DOHH2 (cell line): ENCODE measurements around the gene SNCAIP.

Experiments
- H3F3A ChIP-seq: fragments of 200-600 bp; sonication (generic), shearing (Covaris generic); 2 replicates; pipeline ENCODE4 v1.6.0; 2016; ENCODE audit warnings: antibody characterized with exemption, mild to moderate bottlenecking; ENCODE audit not compliant: control insufficient read depth, insufficient read depth
- H3K27ac ChIP-seq: fragments of 200-600 bp; sonication (generic); 2 replicates; pipeline ENCODE4 v1.5.1; 2014; ENCODE audit warnings: low read depth, mild to moderate bottlenecking, low read length, moderate library complexity
- H3K27me3 ChIP-seq: fragments of 200-600 bp; sonication (generic); 2 replicates; pipeline ENCODE4 v1.6.1; 2014; ENCODE audit warnings: mild to moderate bottlenecking, low read length, mixed read lengths; ENCODE audit not compliant: control insufficient read depth
- H3K36me3 ChIP-seq: fragments of 200-600 bp; sonication (generic); 2 replicates; pipeline ENCODE4 v1.6.1; 2014; ENCODE audit warnings: mild to moderate bottlenecking, low read length, moderate library complexity, mixed read lengths; ENCODE audit not compliant: control insufficient read depth
- H3K4me1 ChIP-seq: fragments of 200-600 bp; sonication (generic); 2 replicates; pipeline ENCODE4 v1.6.1; 2014; ENCODE audit warnings: mild to moderate bottlenecking, low read length, mixed read lengths; ENCODE audit not compliant: control insufficient read depth
- H3K4me2 ChIP-seq: fragments of 200-600 bp; sonication (generic); 2 replicates; pipeline ENCODE4 v1.6.0; 2014; ENCODE audit warnings: mild to moderate bottlenecking, low read length, moderate library complexity
- H3K4me3 ChIP-seq: fragments of 200-600 bp; sonication (generic); 2 replicates; pipeline ENCODE4 v1.5.1; 2014; ENCODE audit warnings: mild to moderate bottlenecking, low read length, mixed read lengths
- H3K79me2 ChIP-seq: fragments of 200-600 bp; sonication (generic); 2 replicates; pipeline ENCODE4 v1.6.1; 2014; ENCODE audit warnings: mild to moderate bottlenecking, low read length, mixed read lengths; ENCODE audit not compliant: control insufficient read depth
- H3K9me2 ChIP-seq: fragments of 200-600 bp; sonication (generic); replicated peaks from 2 replicates; pipeline ENCODE4 v1.6.1; 2014; ENCODE audit warnings: mild to moderate bottlenecking, low read length, mixed read lengths; ENCODE audit not compliant: control insufficient read depth
- H3K9me3 ChIP-seq: fragments of 200-600 bp; sonication (generic); 2 replicates; pipeline ENCODE4 v1.6.1; 2014; ENCODE audit warnings: antibody characterized with exemption, low read length, mixed read lengths; ENCODE audit not compliant: control insufficient read depth, insufficient read depth
- H4K20me1 ChIP-seq: fragments of 200-600 bp; sonication (generic); 2 replicates; pipeline ENCODE4 v1.6.0; 2014; ENCODE audit warnings: low read depth, mild to moderate bottlenecking, antibody characterized with exemption, low read length, moderate library complexity; ENCODE audit not compliant: control insufficient read depth, insufficient read depth
- CTCF ChIP-seq: fragments of 200-600 bp; sonication (generic); IDR thresholded peaks from one replicate; pipeline ENCODE4 v1.5.1; 2014; ENCODE audit warnings: antibody characterized with exemption, mild to moderate bottlenecking, low read depth, low read length; ENCODE audit not compliant: poor library complexity, severe bottlenecking
- EZH2phosphoT487 ChIP-seq: fragments of 200-600 bp; sonication (generic); IDR thresholded peaks from 2 replicates; pipeline ENCODE4 v1.6.1; 2017; ENCODE audit warnings: borderline replicate concordance, mild to moderate bottlenecking, antibody characterized with exemption, low read length, moderate library complexity, mixed read lengths

SNCAIP gene

GRCh38 chr5:122419142-122419894 is 107.3 kb downstream of the SNCAIP start:
- Histone ChIP-seq H3K79me2 (no peaks in the 10 kb centered on the region), H3K27ac (no peak overlapping the region), H4K20me1 (no peaks in the 10 kb centered on the region), H3K9me2 (no peaks in the 10 kb centered on the region), H3K27me3 (no peaks in the 10 kb centered on the region), H3K4me2 (no peak overlapping the region), H3K9me3 (no peaks in the 10 kb centered on the region), H3K36me3 (no peaks in the 10 kb centered on the region), H3K4me1 (no peaks in the 10 kb centered on the region), H3F3A (no peaks in the 10 kb centered on the region), H3K4me3 (no peak overlapping the region)
- TF ChIP-seq CTCF: no peak
- TF ChIP-seq EZH2phosphoT487: no peak

DNA sequence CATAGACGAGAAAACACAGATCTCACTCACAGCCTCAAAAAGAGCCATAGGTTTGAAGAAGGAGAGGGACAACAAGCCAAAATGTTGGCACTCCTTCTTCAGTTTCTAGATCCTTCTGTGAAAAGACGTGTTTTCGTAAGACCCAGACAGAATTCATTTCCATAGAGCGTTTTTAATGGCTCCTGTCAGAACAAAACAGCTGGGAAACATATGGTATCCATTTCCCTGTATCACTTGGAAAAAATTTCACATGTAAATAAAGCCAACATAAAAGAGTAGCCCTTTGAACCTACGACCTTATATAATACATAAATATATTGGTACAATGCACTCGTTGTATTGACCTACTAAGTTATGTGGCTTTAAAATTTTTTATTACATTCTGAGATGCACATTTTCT is 108.1 kb downstream of the SNCAIP start:
- Histone ChIP-seq H3K4me2 (no peak overlapping the region), H4K20me1 (no peaks in the 10 kb centered on the region), H3K27me3 (no peaks in the 10 kb centered on the region), H3K4me3 (no peak overlapping the region), H3K4me1 (no peaks in the 10 kb centered on the region), H3K36me3 (no peaks in the 10 kb centered on the region), H3K9me2 (no peaks in the 10 kb centered on the region), H3K79me2 (no peaks in the 10 kb centered on the region), H3F3A (no peaks in the 10 kb centered on the region), H3K27ac (no peak overlapping the region), H3K9me3 (no peaks in the 10 kb centered on the region)
- no peak for TF ChIP-seq EZH2phosphoT487
- no peak for TF ChIP-seq CTCF

DNA sequence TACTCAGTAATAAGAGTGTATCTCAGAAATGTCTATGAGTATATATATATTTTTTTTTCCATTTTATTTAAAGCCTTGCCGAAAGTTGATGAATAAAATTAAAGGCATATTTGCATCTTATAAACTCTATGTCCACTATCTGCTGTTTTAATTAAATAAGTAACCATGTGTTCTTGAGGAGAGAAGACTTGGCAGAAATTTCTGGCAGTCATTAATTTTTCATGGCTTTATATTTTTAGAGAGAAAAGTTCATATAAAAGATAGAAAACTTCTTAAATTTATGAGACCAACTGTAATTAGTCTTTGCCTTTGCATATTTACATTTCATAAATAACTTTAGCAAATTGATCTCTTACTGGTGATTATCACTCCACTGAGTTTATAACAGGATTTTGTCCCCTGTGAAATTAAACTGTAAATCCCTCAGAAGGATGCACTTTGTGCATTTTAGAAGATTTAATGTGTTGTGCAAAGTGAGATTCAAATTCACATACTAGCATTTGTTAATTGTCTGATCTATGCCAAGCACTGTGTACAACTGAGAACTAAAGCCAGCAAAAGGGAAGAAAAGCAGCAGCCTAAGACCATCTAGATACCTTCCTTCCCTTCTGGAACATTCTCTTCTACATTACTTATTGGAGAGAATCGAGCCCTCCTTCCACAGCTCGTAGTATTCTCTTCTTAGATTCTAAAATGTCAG is 108.7 kb downstream of the SNCAIP start:
- Histone ChIP-seq H4K20me1 (no peaks in the 10 kb centered on the region), H3K36me3 (no peaks in the 10 kb centered on the region), H3K9me3 (no peaks in the 10 kb centered on the region), H3K9me2 (no peaks in the 10 kb centered on the region), H3K4me2 (no peak overlapping the region), H3K79me2 (no peaks in the 10 kb centered on the region), H3K27me3 (no peaks in the 10 kb centered on the region), H3K4me3 (no peak overlapping the region), H3K27ac (no peak overlapping the region), H3K4me1 (no peaks in the 10 kb centered on the region), H3F3A (no peaks in the 10 kb centered on the region)
- TF ChIP-seq EZH2phosphoT487: no peak
- TF ChIP-seq CTCF: no peak
